ENCODE data around the gene RPL37.
"Not testable (repeated sequence)": the region's sequence is repeated elsewhere in the genome, so short reads cannot be mapped to it uniquely, and the experiment has no call there.

RPL37 gene

GRCh38 chr5:40797273-40798011, 37.6 kb downstream of the RPL37 start:
- peak; percentile 59 for DNase-seq (ENCODE audit: low read depth)

- no peak for DNase-seq (ENCODE audit: low read depth)
These were observed 38.5 kb downstream of the RPL37 start for GRCh38 chr5:40796487-40796889.

- not testable (repeated sequence) for DNase-seq (ENCODE audit: low read depth)
These were observed 40.1 kb downstream of the RPL37 start for GRCh38 chr5:40794877-40795276.

GRCh38 chr5:40794340-40794739, 40.7 kb downstream of the RPL37 start:
- DNase-seq (ENCODE audit: low read depth), result not testable (repeated sequence)

- DNase-seq (ENCODE audit: low read depth), result not testable (repeated sequence)
These were observed 42.3 kb downstream of the RPL37 start for GRCh38 chr5:40792691-40793090.

GRCh38 chr5:40791715-40792139, 43.3 kb downstream of the RPL37 start:
- no peak for DNase-seq (ENCODE audit: low read depth)

GRCh38 chr5:40790947-40791593, 44.0 kb downstream of the RPL37 start:
- DNase-seq (ENCODE audit: low read depth), result no peak

- not testable (repeated sequence) for DNase-seq (ENCODE audit: low read depth)
These were observed 46.1 kb downstream of the RPL37 start for GRCh38 chr5:40788941-40789340.

- no peak for DNase-seq (ENCODE audit: low read depth)
These were observed 47.0 kb downstream of the RPL37 start for GRCh38 chr5:40787986-40788385.

- DNase-seq (ENCODE audit: low read depth), result not testable (repeated sequence)
These were observed 48.4 kb downstream of the RPL37 start for GRCh38 chr5:40786664-40787063.

GRCh38 chr5:40784916-40785315, 50.1 kb downstream of the RPL37 start:
- DNase-seq (ENCODE audit: low read depth), result no peak

- DNase-seq (ENCODE audit: low read depth), result no peak
These were observed 50.9 kb downstream of the RPL37 start for GRCh38 chr5:40784027-40784653.

- DNase-seq (ENCODE audit: low read depth), result no peak
These were observed 53.1 kb downstream of the RPL37 start for GRCh38 chr5:40781843-40782409.

GRCh38 chr5:40780858-40781257, 54.2 kb downstream of the RPL37 start:
- DNase-seq (ENCODE audit: low read depth), result no peak

- DNase-seq (ENCODE audit: low read depth), result no peak
These were observed 54.8 kb downstream of the RPL37 start for GRCh38 chr5:40780199-40780598.

GRCh38 chr5:40779561-40779960, 55.5 kb downstream of the RPL37 start:
- DNase-seq (ENCODE audit: low read depth), result no peak

- no peak for DNase-seq (ENCODE audit: low read depth)
These were observed 56.9 kb downstream of the RPL37 start for GRCh38 chr5:40778133-40778532.

GRCh38 chr5:40776658-40776977, 58.4 kb downstream of the RPL37 start:
- no peak for DNase-seq (ENCODE audit: low read depth)

- no peak for DNase-seq (ENCODE audit: low read depth)
These were observed 59.0 kb downstream of the RPL37 start for GRCh38 chr5:40775846-40776657.

Measured in activated gamma-delta T cell treated with anti-CD3 and anti-CD28 coated beads, Interleukin-2, amount 50 U/mL, for 16 hours (primary cell).